ENCODE results near the gene ABI3BP. TPM values are rescaled to one million over a fixed set of nuclear protein-coding genes. Genes with fewer than 3 reads are reported as not detected.

ABI3BP gene
- total RNA-seq, 1 experiment from 2014 or later = 0.28 TPM

DNA sequence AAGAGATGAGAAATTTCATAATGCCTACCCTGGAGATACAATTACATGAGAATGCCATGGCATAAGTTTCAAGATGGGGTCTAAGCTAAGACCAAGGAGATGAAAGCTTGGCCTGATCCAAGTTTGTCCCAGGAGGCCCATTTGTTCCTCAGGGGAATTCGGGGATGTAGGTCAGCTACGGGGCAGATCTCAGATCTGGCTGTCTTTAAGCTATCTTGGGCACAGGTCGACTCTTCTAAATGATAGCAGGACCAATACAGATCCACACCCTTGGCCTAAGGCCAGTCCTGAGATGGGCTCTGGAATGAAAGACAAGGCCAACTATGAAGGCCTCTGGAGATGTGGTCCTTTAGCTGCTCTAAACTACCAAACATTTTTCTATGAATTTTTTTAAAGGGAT lies 16.6 kb downstream of the ABI3BP start:
- H4K91ac ChIP-seq (ENCODE audit: insufficient read length, low read depth, low read length) = no peak overlapping the region
- TF ChIP-seq, protein P1, sequence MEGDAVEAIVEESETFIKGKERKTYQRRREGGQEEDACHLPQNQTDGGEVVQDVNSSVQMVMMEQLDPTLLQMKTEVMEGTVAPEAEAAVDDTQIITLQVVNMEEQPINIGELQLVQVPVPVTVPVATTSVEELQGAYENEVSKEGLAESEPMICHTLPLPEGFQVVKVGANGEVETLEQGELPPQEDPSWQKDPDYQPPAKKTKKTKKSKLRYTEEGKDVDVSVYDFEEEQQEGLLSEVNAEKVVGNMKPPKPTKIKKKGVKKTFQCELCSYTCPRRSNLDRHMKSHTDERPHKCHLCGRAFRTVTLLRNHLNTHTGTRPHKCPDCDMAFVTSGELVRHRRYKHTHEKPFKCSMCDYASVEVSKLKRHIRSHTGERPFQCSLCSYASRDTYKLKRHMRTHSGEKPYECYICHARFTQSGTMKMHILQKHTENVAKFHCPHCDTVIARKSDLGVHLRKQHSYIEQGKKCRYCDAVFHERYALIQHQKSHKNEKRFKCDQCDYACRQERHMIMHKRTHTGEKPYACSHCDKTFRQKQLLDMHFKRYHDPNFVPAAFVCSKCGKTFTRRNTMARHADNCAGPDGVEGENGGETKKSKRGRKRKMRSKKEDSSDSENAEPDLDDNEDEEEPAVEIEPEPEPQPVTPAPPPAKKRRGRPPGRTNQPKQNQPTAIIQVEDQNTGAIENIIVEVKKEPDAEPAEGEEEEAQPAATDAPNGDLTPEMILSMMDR (conservative IDR thresholded peaks at IDR 0.05) = no peak
- no peaks in the 10 kb centered on the region for H4K20me1 ChIP-seq (ENCODE audit: control insufficient read depth, insufficient read depth, insufficient read length)
- DNase-seq = no peak
- H2BK20ac ChIP-seq (ENCODE audit: low read depth, low read length, poor library complexity, severe bottlenecking) = no peak overlapping the region
- no peak overlapping the region for H3K27ac ChIP-seq (ENCODE audit: insufficient read length, low read depth, low read length)
- no peak overlapping the region for H3T11ph ChIP-seq (ENCODE audit: low read length)
- H3K14ac ChIP-seq (ENCODE audit: insufficient read depth, low read length) = no peak overlapping the region
- no peak overlapping the region for H4K8ac ChIP-seq (replicated peaks; ENCODE audit: insufficient read length, low read depth, low read length)
- no peak overlapping the region for H2AFZ ChIP-seq (ENCODE audit: low read length)
- no peak overlapping the region for H3K4me3 Mint-ChIP-seq
- H3K9ac ChIP-seq (ENCODE audit: extremely low read depth, insufficient read length, low read length) = no peak overlapping the region
- no peak overlapping the region for H3K18ac ChIP-seq (ENCODE audit: insufficient read length, low read depth, low read length)
- H3K79me1 ChIP-seq (ENCODE audit: insufficient read depth, low read depth, low read length, poor library complexity, severe bottlenecking) = no peaks in the 10 kb centered on the region
- no peak overlapping the region for H3K23ac ChIP-seq (ENCODE audit: insufficient read length, low read depth, low read length)
- H3K4me2 ChIP-seq (ENCODE audit: insufficient read depth, insufficient read length, low read length) = no peak overlapping the region
- no peaks in the 10 kb centered on the region for H3K4me1 Mint-ChIP-seq
- H3K4ac ChIP-seq (ENCODE audit: low read depth, low read length) = no peak overlapping the region
- H3K79me2 ChIP-seq (ENCODE audit: insufficient read depth, low read length) = no peaks in the 10 kb centered on the region
- H3K23me2 ChIP-seq (ENCODE audit: insufficient read length, low read depth, low read length, poor library complexity, severe bottlenecking) = no peaks in the 10 kb centered on the region
- no peak overlapping the region for H4K5ac ChIP-seq (ENCODE audit: insufficient read length, low read depth, low read length)
- H2BK15ac ChIP-seq (ENCODE audit: low read depth, low read length) = no peak overlapping the region
- H2BK5ac ChIP-seq (ENCODE audit: insufficient read length, low read length) = no peak overlapping the region
- no peaks in the 10 kb centered on the region for H3K27me3 Mint-ChIP-seq (ENCODE audit: low read depth)
- H3K9me3 ChIP-seq (ENCODE audit: control insufficient read depth, low read depth, low read length) = no peaks in the 10 kb centered on the region
- no peaks in the 10 kb centered on the region for H3K27me3 ChIP-seq (ENCODE audit: insufficient read depth, low read length)
- H2BK12ac ChIP-seq (ENCODE audit: insufficient read length, low read depth, low read length) = no peak overlapping the region
- no peaks in the 10 kb centered on the region; a peak in 1 of 7 replicates for H3K36me3 Mint-ChIP-seq (ENCODE audit: insufficient read depth in 1 of 3, low read depth in 3 of 3)
- H3K56ac ChIP-seq (ENCODE audit: insufficient read length, low read depth, low read length) = no peak overlapping the region
- H2BK120ac ChIP-seq (ENCODE audit: low read depth, low read length, poor library complexity, severe bottlenecking) = no peak overlapping the region
- H3K4me1 ChIP-seq (ENCODE audit: insufficient read depth, low read length) = no peaks in the 10 kb centered on the region
- H3K9me3 Mint-ChIP-seq = no peaks in the 10 kb centered on the region
- no peak overlapping the region for H3K27ac Mint-ChIP-seq
- WGBS (ENCODE audit: extremely low coverage, insufficient read length, low lambda C conversion rate) = no CpG with 5 or more reads among the region's 3 CpGs
- H2AK5ac ChIP-seq (ENCODE audit: insufficient read length, low read length) = no peak overlapping the region

Measured in H9 (cell line).